ENCODE results near the gene POLR3H. TPM values are rescaled to one million over a fixed set of nuclear protein-coding genes. Genes with fewer than 3 reads are reported as not detected.

POLR3H gene
- total RNA-seq, 4 donors from 2014 or later, result 17.7 to 27.0 (median 23.4) TPM

DNA sequence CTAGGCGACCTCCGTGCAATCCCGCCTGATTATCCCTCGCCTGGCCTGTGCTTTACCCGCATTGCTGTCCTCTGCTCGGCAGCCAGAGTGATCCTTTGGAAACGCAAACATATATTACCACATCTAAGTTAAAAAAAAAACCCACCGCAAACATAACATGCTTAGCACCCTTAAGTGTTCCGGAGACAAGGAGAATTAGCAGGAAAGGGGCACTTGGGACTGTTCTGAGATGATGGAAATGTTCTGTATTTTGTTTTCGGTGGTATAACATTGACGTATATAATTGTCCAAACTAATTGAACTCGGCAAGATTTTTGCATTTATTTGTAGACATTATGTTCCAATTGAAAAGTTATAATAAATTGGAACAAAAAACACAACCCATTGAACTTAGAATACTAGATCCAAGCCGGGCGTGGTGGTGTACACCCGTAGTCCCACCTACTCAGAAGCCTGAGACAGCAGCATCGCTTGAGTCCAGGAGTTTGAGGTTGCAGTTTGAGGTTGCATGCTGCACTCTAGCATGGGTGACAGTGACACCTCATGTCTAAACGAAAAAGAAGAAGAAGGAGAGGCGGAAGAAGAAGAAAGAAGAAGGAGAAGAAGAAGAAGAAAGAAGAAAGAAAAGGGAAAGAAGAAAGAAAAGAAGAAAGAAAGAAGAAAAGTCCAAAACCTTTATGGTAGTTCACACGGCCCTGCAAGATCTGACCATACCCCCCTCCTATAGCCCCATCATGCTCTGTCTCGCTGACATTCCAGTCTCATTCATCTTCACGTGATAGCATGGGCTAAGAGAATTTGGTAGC, 604 bp upstream of the POLR3H start:
- peaks cover 0 to 12% of the 10 kb centered on the region in 2 donors for H3K36me3 ChIP-seq
- H3K4me3 ChIP-seq, result peak overlapping the region in 1 of 2 donors; percentile 92
- H3K27ac ChIP-seq, result peak overlapping the region in 3 of 4 donors; percentile 69 to 97 (median 93)
- no peaks in the 10 kb centered on the region for H3K27me3 ChIP-seq
- no peaks in the 10 kb centered on the region for H3K9me3 ChIP-seq
- 18 to 34% methylated on average over 10 to 13 of the region's 21 CpGs for WGBS, 2 donors (ENCODE audit: low coverage in 1 of 2)
- TF ChIP-seq, protein P1, sequence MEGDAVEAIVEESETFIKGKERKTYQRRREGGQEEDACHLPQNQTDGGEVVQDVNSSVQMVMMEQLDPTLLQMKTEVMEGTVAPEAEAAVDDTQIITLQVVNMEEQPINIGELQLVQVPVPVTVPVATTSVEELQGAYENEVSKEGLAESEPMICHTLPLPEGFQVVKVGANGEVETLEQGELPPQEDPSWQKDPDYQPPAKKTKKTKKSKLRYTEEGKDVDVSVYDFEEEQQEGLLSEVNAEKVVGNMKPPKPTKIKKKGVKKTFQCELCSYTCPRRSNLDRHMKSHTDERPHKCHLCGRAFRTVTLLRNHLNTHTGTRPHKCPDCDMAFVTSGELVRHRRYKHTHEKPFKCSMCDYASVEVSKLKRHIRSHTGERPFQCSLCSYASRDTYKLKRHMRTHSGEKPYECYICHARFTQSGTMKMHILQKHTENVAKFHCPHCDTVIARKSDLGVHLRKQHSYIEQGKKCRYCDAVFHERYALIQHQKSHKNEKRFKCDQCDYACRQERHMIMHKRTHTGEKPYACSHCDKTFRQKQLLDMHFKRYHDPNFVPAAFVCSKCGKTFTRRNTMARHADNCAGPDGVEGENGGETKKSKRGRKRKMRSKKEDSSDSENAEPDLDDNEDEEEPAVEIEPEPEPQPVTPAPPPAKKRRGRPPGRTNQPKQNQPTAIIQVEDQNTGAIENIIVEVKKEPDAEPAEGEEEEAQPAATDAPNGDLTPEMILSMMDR (IDR thresholded peaks at IDR 0.05), result no peak
- no peak for TF ChIP-seq POLR2AphosphoS5 (IDR thresholded peaks at IDR 0.05)
- TF ChIP-seq EP300 (IDR thresholded peaks at IDR 0.05), result no peak
- TF ChIP-seq POLR2A (IDR thresholded peaks at IDR 0.05), result no peak
- no peak for ATAC-seq
- H3K4me1 ChIP-seq, result peaks cover 0 to 51% (median 19%) of the 10 kb centered on the region in 3 donors

DNA sequence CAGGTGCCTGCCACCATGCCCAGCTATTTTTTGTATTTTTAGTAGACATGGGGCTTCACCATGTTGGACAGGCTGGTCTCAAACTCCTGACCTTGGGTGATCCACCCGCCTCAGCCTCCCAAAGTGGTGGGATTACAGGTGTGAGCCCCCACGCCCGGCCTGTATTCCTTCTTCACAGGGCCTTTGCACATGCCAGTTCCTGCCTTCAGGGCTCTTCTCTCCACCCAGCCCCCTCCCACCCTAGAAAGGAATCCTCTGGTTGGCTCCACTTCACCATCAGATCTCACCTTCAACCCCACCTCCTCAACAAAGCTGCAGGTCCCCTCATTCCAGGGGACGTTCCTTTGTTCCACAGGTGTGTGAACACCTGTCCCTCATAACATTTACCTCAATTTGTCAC, 2.0 kb downstream of the POLR3H start:
- ATAC-seq, result no peak
- H3K4me1 ChIP-seq, result peaks cover 0 to 70% (median 19%) of the 10 kb centered on the region in 3 donors
- H3K27me3 ChIP-seq, result no peaks in the 10 kb centered on the region
- H3K9me3 ChIP-seq, result no peaks in the 10 kb centered on the region
- peaks cover 0 to 33% of the 10 kb centered on the region in 2 donors for H3K36me3 ChIP-seq
- WGBS, 2 donors (ENCODE audit: low coverage in 1 of 2), result 84 to 88% methylated on average over 1 to 4 of the region's 4 CpGs
- TF ChIP-seq POLR2AphosphoS5 (IDR thresholded peaks at IDR 0.05) (no peak), EP300 (IDR thresholded peaks at IDR 0.05) (no peak), POLR2A (IDR thresholded peaks at IDR 0.05) (no peak)
- TF ChIP-seq, protein P1 (IDR thresholded peaks at IDR 0.05), result no peak
- peak overlapping the region in 2 of 4 donors; percentile 93 to 97 for H3K27ac ChIP-seq
- H3K4me3 ChIP-seq, result no peak overlapping the region

GRCh38 chr22:41541484-41541883, 2.8 kb downstream of the POLR3H start:
- ATAC-seq, result no peak

GRCh38 chr22:41540365-41540764, 3.9 kb downstream of the POLR3H start:
- Histone ChIP-seq H3K36me3 (peaks cover 0 to 37% of the 10 kb centered on the region in 2 donors), H3K9me3 (no peaks in the 10 kb centered on the region), H3K4me1 (peaks cover 0 to 67% (median 19%) of the 10 kb centered on the region in 3 donors), H3K4me3 (no peak overlapping the region), H3K27me3 (no peaks in the 10 kb centered on the region), H3K27ac (peak overlapping the region in 3 of 4 donors; percentile 44 to 74 (median 69))
- whole genome bisulfite sequencing, 2 donors (ENCODE audit: low coverage in 1 of 2), result 68 to 81% methylated on average over 3 to 7 of the region's 7 CpGs
- TF ChIP-seq POLR2A (IDR thresholded peaks at IDR 0.05), result no peak
- TF ChIP-seq, protein P1 (IDR thresholded peaks at IDR 0.05), result no peak
- TF ChIP-seq EP300 (IDR thresholded peaks at IDR 0.05), result no peak
- no peak for TF ChIP-seq POLR2AphosphoS5 (IDR thresholded peaks at IDR 0.05)
- ATAC-seq, result no peak

More at GRCh38 chr22:41541484-41541883, 2.8 kb downstream of the POLR3H start:
- Histone ChIP-seq H3K27me3 (no peaks in the 10 kb centered on the region), H3K9me3 (no peaks in the 10 kb centered on the region), H3K4me3 (no peak overlapping the region), H3K4me1 (peaks cover 0 to 70% (median 19%) of the 10 kb centered on the region in 3 donors), H3K36me3 (peaks cover 0 to 37% of the 10 kb centered on the region in 2 donors), H3K27ac (peak overlapping the region in 2 of 4 donors; percentile 21 to 24)
- 62 to 80% methylated on average over 2 to 3 of the region's 3 CpGs for WGBS, 2 donors (ENCODE audit: low coverage in 1 of 2)
- TF ChIP-seq, protein P1 (IDR thresholded peaks at IDR 0.05), result no peak
- TF ChIP-seq POLR2A (IDR thresholded peaks at IDR 0.05), result no peak
- no peak for TF ChIP-seq EP300 (IDR thresholded peaks at IDR 0.05)
- no peak for TF ChIP-seq POLR2AphosphoS5 (IDR thresholded peaks at IDR 0.05)

Measured in gastroesophageal sphincter (tissue), 4 donors.